Posterior vena cava (tissue), 2 donors: ENCODE measurements around the gene CCDC15. TPM values are rescaled to one million over a fixed set of nuclear protein-coding genes. Genes with fewer than 3 reads are reported as not detected.
"Not testable (repeated sequence)": the region's sequence is repeated elsewhere in the genome, so short reads cannot be mapped to it uniquely, and the experiment has no call there.

Source experiments
- DNase-seq: peaks from one replicate; pipeline ENCODE4 v3.0.0-alpha.2; 2020; ENCODE audit warnings: low spot score
- intact Hi-C, 2 donors: fragments of 100-400 bp; cut with DNase I; formaldehyde crosslinking; loops; one replicate each; pipeline versions ENCODE4 v1.14.1 to v1.14.2; 2022 to 2023
- total RNA-seq, 2 donors: library from RNA; stranded (reverse); fragmentation: NEBNext Ultra II Directional; extraction: Animal tissue kit (Norgen Biotek cat#: 25700); gene quantifications; one replicate each; pipeline ENCODE4 v1.2.1, GENCODE V29; 2021
- donor health status: DM: yes; HTN: yes; CAD: no.
- donor health status: DM: yes; HTN: yes; CAD: no.

The CCDC15 gene
- total RNA-seq, 2 donors from 2014 or later, result 1.1 to 1.6 TPM

- intact Hi-C loops, result no loop called here
Measured at GRCh38 chr11:125088576-125089455, 134.8 kb downstream of the CCDC15 start.

GRCh38 chr11:125089481-125089880, 135.5 kb downstream of the CCDC15 start:
- intact Hi-C loops, result not testable (repeated sequence)
- peak; percentile 73 for DNase-seq

More at GRCh38 chr11:125088576-125089455, 134.8 kb downstream of the CCDC15 start:
- peak; percentile 62 for DNase-seq

GRCh38 chr11:125090151-125090550, 136.1 kb downstream of the CCDC15 start:
- DNase-seq, intact Hi-C loops: not testable (repeated sequence)

GRCh38 chr11:125090816-125091215, 136.8 kb downstream of the CCDC15 start:
- intact Hi-C loops, result no loop called here
- DNase-seq, result peak; percentile 44

Other genes starting within 250 kb of the CCDC15 start
- 1 to 10 TPM; 5.1 to 7.6 TPM for gene NRGN, start 214.3 kb upstream of the CCDC15 start, total RNA-seq
- 1 to 10 TPM; 1.1 to 1.2 TPM for gene VSIG2, start 201.9 kb upstream of the CCDC15 start, total RNA-seq
- gene ESAM, start 191.9 kb upstream of the CCDC15 start, total RNA-seq, result 10 to 100 TPM; 71.5 to 76.9 TPM
- 10 to 100 TPM; 12.6 to 13.0 TPM for gene MSANTD2, start 153.8 kb upstream of the CCDC15 start, total RNA-seq
- 10 to 100 TPM; 16.0 to 20.0 TPM for gene ROBO3, start 88.8 kb upstream of the CCDC15 start, total RNA-seq
- 10 to 100 TPM; 19.8 to 23.4 TPM for gene ROBO4, start 56.3 kb upstream of the CCDC15 start, total RNA-seq
- gene HEPN1, start 35.0 kb upstream of the CCDC15 start, total RNA-seq, result under 1 TPM in 1 of 2 donors, not detected in 1; 0.28 TPM
- gene HEPACAM, start 18.2 kb upstream of the CCDC15 start, total RNA-seq, result under 1 TPM; 0.28 to 0.48 TPM
- gene SLC37A2, start 109.1 kb downstream of the CCDC15 start, total RNA-seq, result 10 to 100 TPM in 1 of 2 donors, 1 to 10 TPM in 1; 6.6 to 10.5 TPM
- 10 to 100 TPM; 12.5 to 15.7 TPM for gene TMEM218, start 157.4 kb downstream of the CCDC15 start, total RNA-seq
- 1 to 10 TPM; 8.2 to 8.3 TPM for gene PKNOX2, start 210.5 kb downstream of the CCDC15 start, total RNA-seq